A204.1 (cell line): ENCODE results near the gene GLRX3.

Experiments used
- FAIRE-seq: peaks from 2 replicates; lab custom pipeline; 2012; peaks lifted over from hg19 to GRCh38; lab: Jason Lieb, UNC

The GLRX3 gene

GRCh38 chr10:130208807-130209206 lies 72.6 kb downstream of the GLRX3 start:
- no peak for FAIRE-seq

DNA sequence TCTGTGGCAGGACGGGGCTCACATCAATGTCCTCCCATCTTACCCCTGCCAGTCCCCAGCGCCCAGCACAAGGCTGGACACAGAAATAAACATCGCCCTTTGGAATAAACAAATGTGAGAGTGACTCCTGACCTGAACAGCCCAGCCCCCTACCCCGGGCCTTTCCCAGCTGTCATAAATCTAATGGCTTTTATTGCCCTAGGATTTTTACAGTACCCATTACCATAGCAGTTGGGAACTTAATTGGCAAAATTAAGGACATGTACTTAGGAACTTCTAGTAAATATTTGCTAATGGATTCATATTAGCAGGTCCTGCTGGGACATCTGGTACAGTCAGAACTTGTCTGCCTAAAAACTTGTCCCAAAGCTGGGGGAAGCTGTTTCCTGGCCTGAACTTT lies 76.6 kb downstream of the GLRX3 start:
- no peak for FAIRE-seq

GRCh38 chr10:130213286-130214080 lies 77.3 kb downstream of the GLRX3 start:
- FAIRE-seq: no peak

- FAIRE-seq: no peak
These were observed 78.2 kb downstream of the GLRX3 start for GRCh38 chr10:130214431-130214830.

DNA sequence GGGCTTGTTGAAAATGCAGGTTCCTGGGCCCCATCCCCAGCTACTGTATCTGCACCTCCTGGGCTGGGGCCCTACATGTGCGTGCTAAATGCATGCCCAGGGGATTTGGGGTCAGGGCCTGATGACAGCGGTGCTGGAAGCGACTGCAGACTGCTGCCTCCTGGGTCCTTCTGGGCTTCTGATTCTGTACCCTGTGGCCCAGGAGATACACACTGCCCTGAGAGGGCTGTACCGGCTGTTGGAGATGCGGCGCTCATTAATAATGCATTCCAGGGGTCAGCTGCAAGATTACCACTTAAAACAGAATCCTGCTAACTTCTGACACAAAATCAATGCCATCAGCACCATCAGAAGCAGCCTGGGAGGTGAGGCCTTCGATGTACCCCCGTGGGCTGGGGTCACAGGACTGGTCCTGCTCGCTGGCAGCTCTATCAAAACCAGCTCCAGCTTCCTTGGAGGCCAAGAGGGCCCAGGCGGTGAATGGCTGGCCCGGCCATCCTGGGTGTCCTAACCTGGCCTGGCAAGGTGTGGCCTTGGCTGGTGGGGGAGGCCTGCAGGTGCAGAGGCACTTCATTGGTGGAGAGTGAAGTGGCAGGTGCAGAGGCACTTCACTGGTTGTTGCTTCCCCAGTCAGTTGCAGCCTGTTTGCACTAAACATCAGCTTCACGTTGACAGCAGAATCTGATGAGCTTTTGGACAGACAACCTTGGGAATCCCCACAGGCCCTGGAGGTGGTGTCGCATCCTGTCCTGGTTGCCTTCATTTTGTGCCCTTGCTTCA lies 79.2 kb downstream of the GLRX3 start:
- FAIRE-seq: no peak

DNA sequence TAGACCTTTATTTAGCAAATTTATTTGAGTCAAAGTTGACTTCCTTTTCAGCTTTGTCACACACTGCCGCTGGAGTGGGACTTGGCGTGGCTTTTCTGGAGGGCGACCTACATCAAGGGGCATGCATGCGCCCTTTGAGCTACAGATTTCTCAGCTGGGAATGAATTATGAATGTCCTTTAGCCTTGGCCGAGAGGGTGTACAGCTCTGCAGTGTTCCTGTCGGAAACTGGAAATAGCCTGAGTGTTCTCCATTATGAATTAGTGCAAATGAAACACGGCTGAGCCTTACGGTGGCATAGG lies 79.7 kb downstream of the GLRX3 start:
- FAIRE-seq: no peak

DNA sequence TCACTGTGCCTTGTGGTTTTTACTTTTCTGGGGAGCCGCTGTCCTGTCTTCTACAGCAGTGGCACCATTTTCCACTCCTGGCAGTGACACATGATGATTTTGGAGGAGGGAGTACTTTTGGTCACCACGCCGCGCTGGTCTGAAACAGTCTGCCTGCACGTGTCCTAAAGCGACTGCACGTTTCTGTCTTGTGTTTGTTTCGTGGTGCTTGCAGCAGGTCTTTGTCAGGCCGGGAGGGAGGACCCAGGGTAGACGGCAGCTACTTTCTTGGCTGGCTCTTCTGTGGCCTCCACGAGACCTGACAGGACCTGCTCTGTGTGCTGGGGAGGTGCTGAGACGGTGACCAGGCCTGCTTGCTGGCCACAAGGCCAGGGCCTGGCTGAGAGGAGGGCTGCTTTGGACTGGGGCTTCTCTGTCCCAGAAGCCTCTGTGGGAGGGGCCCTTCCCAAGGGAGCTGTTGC lies 82.0 kb downstream of the GLRX3 start:
- no peak for FAIRE-seq

- no peak for FAIRE-seq
These were observed 82.7 kb downstream of the GLRX3 start for GRCh38 chr10:130218936-130219335.

GRCh38 chr10:130220251-130221185 lies 84.3 kb downstream of the GLRX3 start:
- FAIRE-seq: no peak

- no peak for FAIRE-seq
These were observed 85.5 kb downstream of the GLRX3 start for GRCh38 chr10:130221456-130222375.

- FAIRE-seq: no peak
These were observed 86.2 kb downstream of the GLRX3 start for GRCh38 chr10:130222381-130222780.

- FAIRE-seq: no peak
These were observed 88.0 kb downstream of the GLRX3 start for GRCh38 chr10:130224228-130224627.

DNA sequence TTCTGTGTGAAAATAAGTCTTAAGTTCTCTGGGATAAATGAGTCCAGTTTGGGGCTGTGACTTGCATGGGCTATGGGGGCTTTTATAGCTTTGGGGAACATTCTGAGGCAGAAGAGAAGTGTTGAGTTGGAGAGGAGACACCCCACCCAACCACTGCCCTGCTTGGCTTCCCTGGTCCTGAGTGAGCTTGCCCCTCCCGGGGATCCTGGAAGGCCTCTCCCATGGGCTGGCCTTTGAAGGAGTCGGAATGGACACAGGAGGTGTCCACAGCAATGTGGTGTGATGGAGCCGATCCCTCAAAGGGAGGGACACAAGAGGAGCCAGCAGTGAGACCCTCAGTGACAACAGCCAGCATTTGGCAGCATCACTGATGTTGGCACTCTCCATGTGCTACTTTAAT lies 89.8 kb downstream of the GLRX3 start:
- no peak for FAIRE-seq

DNA sequence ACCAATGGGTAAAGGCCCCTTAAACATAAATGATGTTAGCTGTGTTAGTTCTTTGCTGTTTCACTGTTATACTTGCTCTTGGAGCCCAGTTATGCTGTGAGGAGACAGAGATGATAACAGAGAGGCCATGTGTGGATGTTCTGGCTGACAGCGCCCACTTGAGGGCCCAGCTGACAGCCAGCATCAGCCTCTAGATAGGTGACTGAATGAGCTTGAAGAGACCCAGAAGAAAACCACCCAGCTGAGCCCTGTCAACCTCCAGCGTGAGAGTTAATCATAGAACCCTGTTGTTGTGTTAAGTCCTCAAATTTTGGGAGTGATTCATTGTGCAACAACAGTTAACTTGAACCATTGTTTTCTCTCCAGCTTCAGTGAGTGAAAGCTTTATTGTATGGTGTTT lies 91.7 kb downstream of the GLRX3 start:
- FAIRE-seq: no peak
